K562 (cell line): Measurements from ENCODE around the gene SMCO4.

Source experiments
- BRF1 ChIP-seq: IDR thresholded peaks from 3 replicates; pipeline ENCODE4 v1.6.1; 2011; ENCODE audit warnings: borderline replicate concordance, mild to moderate bottlenecking; ENCODE audit not compliant: insufficient read length; ENCODE audit errors: extremely low read depth
- CTCF ChIP-seq, 3 experiments: IDR thresholded peaks in 2 of 3; conservative IDR thresholded peaks in 1 of 3; 2 replicates each; pipeline ENCODE4 v1.5.1; 2011 to 2012; ENCODE audit warnings: low read length in 3 of 3, mild to moderate bottlenecking in 3 of 3, control low read depth in 2 of 3, improper control_type of control experiment in 1 of 3, inconsistent platforms in 1 of 3, low read depth in 1 of 3, mixed read lengths in 1 of 3, moderate library complexity in 1 of 3; ENCODE audit not compliant: insufficient read depth in 2 of 3
- E2F5 ChIP-seq: sonication (generic); formaldehyde crosslinking; IDR thresholded peaks from 2 replicates; pipeline ENCODE4 v1.8.0; 2022; ENCODE audit warnings: mild to moderate bottlenecking, missing genetic modification reagents
- KHSRP ChIP-seq: fragments of 450-650 bp; IDR thresholded peaks from 2 replicates; pipeline ENCODE4 v1.6.1; 2017
- MAX ChIP-seq: sonication (generic); formaldehyde crosslinking; IDR thresholded peaks from 2 replicates; pipeline ENCODE4 v1.9.0; 2022; ENCODE audit warnings: mild to moderate bottlenecking, missing genetic modification reagents
- PHF8 ChIP-seq: fragments of 200-600 bp; sonication (generic); IDR thresholded peaks from 2 replicates; pipeline ENCODE4 v1.6.1; 2012; ENCODE audit warnings: mixed run types, mild to moderate bottlenecking, inconsistent platforms, low read length, moderate library complexity, borderline replicate concordance
- ZNF274 ChIP-seq: IDR thresholded peaks from 2 replicates; pipeline ENCODE4 v1.6.1; 2011; ENCODE audit warnings: low read depth, mild to moderate bottlenecking, low read length, moderate library complexity, borderline replicate concordance
- ZNF639 ChIP-seq, 2 experiments: fragments of 200-800 bp in 1 of 2; sonication (Bioruptor generic) in 1 of 2; sonication (generic) in 1 of 2; formaldehyde crosslinking in 1 of 2; IDR thresholded peaks in 1 of 2; conservative IDR thresholded peaks in 1 of 2; 2 replicates each; pipeline versions ENCODE4 v1.5.0 to v1.6.1; 2016 to 2020; ENCODE audit warnings: missing compliant biosample characterization in 1 of 2, missing genetic modification characterization in 1 of 2, missing genetic modification reagents in 1 of 2
- TF ChIP-seq, protein P1 (sequence below), 2 experiments: IDR thresholded peaks; 2 replicates each; pipeline ENCODE4 v1.6.1; 2011; ENCODE audit warnings: borderline replicate concordance in 1 of 2, control low read depth in 1 of 2, low read depth in 1 of 2, low read length in 1 of 2, mild to moderate bottlenecking in 1 of 2, mixed read lengths in 1 of 2, moderate library complexity in 1 of 2; ENCODE audit not compliant: insufficient read depth in 1 of 2, insufficient read length in 1 of 2, poor library complexity in 1 of 2, severe bottlenecking in 1 of 2; ENCODE audit errors: extremely low read depth in 1 of 2

GRCh38 chr11:93497596-93497995 lies 45.6 kb downstream of the SMCO4 start:
- TF ChIP-seq ZNF639 (CRISPR knock-in tag; conservative IDR thresholded peaks at IDR 0.05 in 1 of 2, IDR thresholded peaks at IDR 0.05 in 1 of 2) (no peak), PHF8 (no peak), CTCF (IDR thresholded peaks at IDR 0.05 in 2 of 3, conservative IDR thresholded peaks at IDR 0.05 in 1 of 3; ENCODE audit: insufficient read depth in 2 of 3, low read depth in 1 of 3, low read length in 3 of 3) (no peak), BRF1 (no peak), KHSRP (no peak), ZNF274 (no peak), E2F5 (CRISPR knock-in tag) (no peak), MAX (CRISPR knock-in tag) (no peak)
- TF ChIP-seq, protein P1, sequence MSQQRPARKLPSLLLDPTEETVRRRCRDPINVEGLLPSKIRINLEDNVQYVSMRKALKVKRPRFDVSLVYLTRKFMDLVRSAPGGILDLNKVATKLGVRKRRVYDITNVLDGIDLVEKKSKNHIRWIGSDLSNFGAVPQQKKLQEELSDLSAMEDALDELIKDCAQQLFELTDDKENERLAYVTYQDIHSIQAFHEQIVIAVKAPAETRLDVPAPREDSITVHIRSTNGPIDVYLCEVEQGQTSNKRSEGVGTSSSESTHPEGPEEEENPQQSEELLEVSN (IDR thresholded peaks at IDR 0.05; ENCODE audit: borderline replicate concordance in 1 of 2, extremely low read depth in 1 of 2, insufficient read depth in 1 of 2, insufficient read length in 1 of 2, low read depth in 1 of 2, low read length in 1 of 2, poor library complexity in 1 of 2, severe bottlenecking in 1 of 2), result no peak
